Heart left ventricle (tissue), 16 donors: ENCODE results near the gene TSPAN7. TPM values are rescaled to one million over a fixed set of nuclear protein-coding genes. Genes with fewer than 3 reads are reported as not detected.

ENCODE experiments used
- ATAC-seq, 4 donors: fragments of 200-7000 bp; cut with Tn5 transposase; one replicate each; pipeline ENCODE4 v1.9.1; 2020 to 2022; ENCODE audit warnings: moderate library complexity in 4 of 4, mild to moderate bottlenecking in 3 of 4, moderate number of reproducible peaks in 1 of 4
- DNase-seq, 5 donors: peaks; one replicate each; pipeline ENCODE4 v3.0.0-alpha.2; 2020
- H3K27ac ChIP-seq, 12 donors: fragments of 200-600 bp; sonication (generic) in 4 of 12; one replicate each; pipeline versions ENCODE4 v1.5.0 to v1.8.0; 2016 to 2022; ENCODE audit warnings: mild to moderate bottlenecking in 2 of 12
- H3K27me3 ChIP-seq, 9 donors: fragments of 200-600 bp; sonication (generic) in 2 of 9; one replicate each; pipeline versions ENCODE4 v1.5.1 to v1.8.0; 2016 to 2022; ENCODE audit warnings: mild to moderate bottlenecking in 3 of 9
- H3K36me3 ChIP-seq, 9 donors: fragments of 200-600 bp; sonication (generic) in 2 of 9; one replicate each; pipeline versions ENCODE4 v1.5.0 to v1.8.0; 2018 to 2022; ENCODE audit warnings: mild to moderate bottlenecking in 2 of 9
- H3K4me1 ChIP-seq, 12 donors: fragments of 200-600 bp; sonication (generic) in 4 of 12; one replicate each; pipeline versions ENCODE4 v1.5.0 to v1.8.0; 2016 to 2022; ENCODE audit warnings: mild to moderate bottlenecking in 3 of 12
- H3K4me3 ChIP-seq, 12 donors: fragments of 200-600 bp; sonication (generic) in 4 of 12; one replicate each; pipeline versions ENCODE4 v1.5.0 to v1.8.0; 2017 to 2022; ENCODE audit warnings: mild to moderate bottlenecking in 9 of 12, moderate library complexity in 4 of 12
- H3K9me3 ChIP-seq, 12 donors: fragments of 200-600 bp; sonication (generic) in 4 of 12; one replicate each; pipeline versions ENCODE4 v1.5.0 to v1.8.0; 2016 to 2022; ENCODE audit warnings: mild to moderate bottlenecking in 1 of 12
- CTCF ChIP-seq, 12 donors: fragments of 200-600 bp; sonication (generic) in 4 of 12; IDR thresholded peaks; one replicate each; pipeline versions ENCODE4 v1.5.0 to v1.8.0; 2018 to 2022; ENCODE audit warnings: antibody characterized with exemption in 12 of 12, mild to moderate bottlenecking in 5 of 12
- POLR2A ChIP-seq, 2 donors: fragments of 450-650 bp; IDR thresholded peaks; one replicate each; pipeline ENCODE4 v1.6.1; 2017; ENCODE audit warnings: antibody characterized with exemption in 2 of 2, mild to moderate bottlenecking in 2 of 2, moderate library complexity in 2 of 2
- WGBS, 4 donors: extraction: QIAGEN DNeasy Blood & Tissue Kit in 2 of 4; methylation state at CpG; one replicate each; pipeline versions ENCODE4 v1.1.5 to v1.1.7; 2013 to 2018; 5-methylcytosine and 5-hydroxymethylcytosine counted together
- intact Hi-C, 10 donors: fragments of 100-400 bp; cut with DNase I; formaldehyde crosslinking; loops; one replicate each; pipeline versions ENCODE4 v1.11.1 to v1.14.2; 2022
- long read RNA-seq, 3 donors: library from polyadenylated mRNA; unstranded; transcript quantifications; one replicate each; pipeline ENCODE4 v2.0.0, GENCODE V29; 2020 to 2021
- polyA plus RNA-seq, 2 donors: library from polyadenylated mRNA; stranded (reverse); fragments of 200-250 nt; gene quantifications; one replicate each; pipeline ENCODE4 v1.2.3, GENCODE V29; 2013
- total RNA-seq, 9 donors: library from RNA; depleted of rRNA in 2 of 9; stranded (reverse); fragments of >200 nt in 2 of 9; fragmentation: NEBNext Ultra II Directional in 3 of 9; extraction: Animal tissue kit (Norgen Biotek cat#: 25700) in 3 of 9; gene quantifications; one replicate each; pipeline versions ENCODE4 v1.1.0 to v1.2.4, GENCODE V29; 2016 to 2023
- donor health status: ischemic (EF 13 %, LVEDD 7.1; RV severe dilation, severe dysfunction).
- donor health status: healthy with polysubstance abuse.
- donor health status: DM: no; HTN: yes; CAD: no.
- donor health status: DM: no; HTN: no; CAD: no.
- donor health status: ischemic (EF 25% LVEDD 6.9; RV normal size, moderate dysfunction).
- donor health status: ischemic (EF 25% LVEDD 5.7; RV mildly dilated, moderate dysfunction).
- donor health status: healthy.
- donor health status: DM: yes; HTN: yes; CAD: no.
- donor health status: ischemic (EF 35%, LVEDD 5.7; RV mildly dilated, moderate dysfunction).
- donor health status: nonischemic (EF 11% LVEDD 7.7; RV severe dilation, severe dysfunction).
- donor health status: DM: yes; HTN: yes; CAD: no.
- donor health status: PGD.
- donor health status: ischemic (EF 29% LVEDD 5.4; RV normal size, mild dysfunction).
- donor health status: nonischemic (EF 23%, LVEDD 6.1; RV moderate dilation, normal function).

The TSPAN7 gene
- total RNA-seq: 10 to 100 TPM in 8 of 9 donors, 1 to 10 TPM in 1; 9.1 to 48.5 (median 17.5) TPM
- 10 to 100 TPM; 20.2 to 32.7 TPM for polyA plus RNA-seq
- long read RNA-seq, donor 1, transcript TSPAN7-202 (8 exons, 1,909 nt): major isoform, 13 of 16 reads
- long read RNA-seq, donor 1, partial matches to known transcripts: 0 of 16 reads
- long read RNA-seq, donor 1, other reads (novel, unspliced or antisense): 3 of 16 reads
- long read RNA-seq, donor 2, transcript TSPAN7-202 (8 exons, 1,909 nt): major isoform, 24 of 26 reads
- long read RNA-seq, donor 2, partial matches to known transcripts: 1 of 26 reads
- long read RNA-seq, donor 2, other reads (novel, unspliced or antisense): 0 of 26 reads
- long read RNA-seq, donor 3, partial matches to known transcripts: 0 of 5 reads
- long read RNA-seq, donor 3, other reads (novel, unspliced or antisense): 1 of 5 reads

- Histone ChIP-seq H3K27me3 (peaks cover 0 to 17% (median 0%) of the 10 kb centered on the region in 9 donors), H3K4me1 (peaks cover 0 to 5% (median under 1%) of the 10 kb centered on the region in 12 donors), H3K36me3 (no peaks in the 10 kb centered on the region), H3K27ac (peak within 1 kb of the TSS in 8 of 12 donors; percentile 22 to 62 (median 44)), H3K4me3 (peak within 1 kb of the TSS; percentile 11 to 69 (median 57)), H3K9me3 (no peaks in the 10 kb centered on the region)
- WGBS, 4 donors: 0 to 53% (median 17%) methylated on average over 45 to 74 of the region's 78 CpGs
- DNase-seq: peak; percentile 82 to 91 (median 83)
- intact Hi-C loops: loop anchor here in 4 of 10 donors (5.0 to 10.0 kb wide), 3 partner anchors 74 to 226 kb away; no protein-coding TSS in a partner anchor
- peak; percentile 73 to 97 (median 94) for ATAC-seq
- TF ChIP-seq POLR2A (IDR thresholded peaks at IDR 0.05): peak in 1 of 2 donors; percentile 26
- no peak for TF ChIP-seq CTCF (IDR thresholded peaks at IDR 0.05)
These were observed at the start of gene TSPAN7 for GRCh38 chrX:38561126-38561868. TSPAN7 (plus strand) TSS chrX:38561542; CDS start chrX:38561547, 5 bp downstream.

- no peak overlapping the region for H3K27ac ChIP-seq
- no peak overlapping the region for H3K4me3 ChIP-seq
- 55 to 84% (median 74%) methylated on average over 5 of the region's 5 CpGs for WGBS, 4 donors
- no peak for DNase-seq
- no peak for ATAC-seq
- peaks cover 0 to 10% (median 0%) of the 10 kb centered on the region in 9 donors for H3K27me3 ChIP-seq
- no peaks in the 10 kb centered on the region for H3K36me3 ChIP-seq
- no peaks in the 10 kb centered on the region for H3K4me1 ChIP-seq
- no peaks in the 10 kb centered on the region for H3K9me3 ChIP-seq
- no peak for TF ChIP-seq CTCF (IDR thresholded peaks at IDR 0.05)
- intact Hi-C loops: no loop called here
These were observed 48.1 kb upstream of the TSPAN7 start for GRCh38 chrX:38513112-38513742.

GRCh38 chrX:38514016-38514854, 47.1 kb upstream of the TSPAN7 start:
- DNase-seq: no peak
- no peak overlapping the region for H3K27ac ChIP-seq
- TF ChIP-seq POLR2A (IDR thresholded peaks at IDR 0.05) (no peak), CTCF (IDR thresholded peaks at IDR 0.05) (no peak)
- ATAC-seq: no peak
- intact Hi-C loops: no loop called here
- no peaks in the 10 kb centered on the region for H3K9me3 ChIP-seq
- H3K27me3 ChIP-seq: peaks cover 0 to 13% (median 0%) of the 10 kb centered on the region in 9 donors
- no peaks in the 10 kb centered on the region for H3K4me1 ChIP-seq
- no peaks in the 10 kb centered on the region for H3K36me3 ChIP-seq
- no peak overlapping the region for H3K4me3 ChIP-seq
